ENCODE results near the gene CDKAL1. TPM values are rescaled to one million over a fixed set of nuclear protein-coding genes. Genes with fewer than 3 reads are reported as not detected.
"Not testable (repeated sequence)": the region's sequence is repeated elsewhere in the genome, so short reads cannot be mapped to it uniquely, and the experiment has no call there.

Gene CDKAL1
- total and polyA plus RNA-seq, 10 donors, result 4.8 to 26.9 (median 20.1) TPM

DNA sequence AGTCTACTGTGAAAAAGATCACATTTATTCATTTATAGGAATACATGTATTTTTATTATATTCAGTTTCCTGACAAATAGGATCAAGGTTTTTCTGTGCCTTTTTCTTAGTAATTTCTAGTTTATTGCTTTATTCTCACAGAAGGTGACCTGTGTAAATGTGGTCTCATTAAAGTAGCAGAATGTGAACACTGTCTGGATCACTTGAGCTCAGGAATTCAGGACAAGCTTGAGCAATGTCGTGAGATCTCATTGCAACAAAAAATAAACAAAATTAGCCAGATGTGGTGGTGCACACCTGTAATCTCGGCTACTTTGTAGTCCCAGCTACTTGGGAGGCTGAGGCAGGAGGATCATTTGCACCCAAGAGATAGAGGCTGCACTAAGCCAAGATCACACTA, 516.7 kb downstream of the CDKAL1 start:
- no peaks in the 10 kb centered on the region for H3K36me3 ChIP-seq
- TF ChIP-seq, protein P1, sequence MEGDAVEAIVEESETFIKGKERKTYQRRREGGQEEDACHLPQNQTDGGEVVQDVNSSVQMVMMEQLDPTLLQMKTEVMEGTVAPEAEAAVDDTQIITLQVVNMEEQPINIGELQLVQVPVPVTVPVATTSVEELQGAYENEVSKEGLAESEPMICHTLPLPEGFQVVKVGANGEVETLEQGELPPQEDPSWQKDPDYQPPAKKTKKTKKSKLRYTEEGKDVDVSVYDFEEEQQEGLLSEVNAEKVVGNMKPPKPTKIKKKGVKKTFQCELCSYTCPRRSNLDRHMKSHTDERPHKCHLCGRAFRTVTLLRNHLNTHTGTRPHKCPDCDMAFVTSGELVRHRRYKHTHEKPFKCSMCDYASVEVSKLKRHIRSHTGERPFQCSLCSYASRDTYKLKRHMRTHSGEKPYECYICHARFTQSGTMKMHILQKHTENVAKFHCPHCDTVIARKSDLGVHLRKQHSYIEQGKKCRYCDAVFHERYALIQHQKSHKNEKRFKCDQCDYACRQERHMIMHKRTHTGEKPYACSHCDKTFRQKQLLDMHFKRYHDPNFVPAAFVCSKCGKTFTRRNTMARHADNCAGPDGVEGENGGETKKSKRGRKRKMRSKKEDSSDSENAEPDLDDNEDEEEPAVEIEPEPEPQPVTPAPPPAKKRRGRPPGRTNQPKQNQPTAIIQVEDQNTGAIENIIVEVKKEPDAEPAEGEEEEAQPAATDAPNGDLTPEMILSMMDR (IDR thresholded peaks at IDR 0.05 in 8 of 11, conservative IDR thresholded peaks at IDR 0.05 in 3 of 11), result no peak

GRCh38 chr6:21051777-21052176, 517.5 kb downstream of the CDKAL1 start:
- Histone ChIP-seq H3K27ac (no peak overlapping the region), H3K27me3 (replicated peaks in 1 of 7) (no peaks in the 10 kb centered on the region), H3K4me1 (no peaks in the 10 kb centered on the region), H3K4me3 (no peak overlapping the region), H3K36me3 (no peaks in the 10 kb centered on the region), H3K9me3 (peaks cover 0 to 14% (median 10%) of the 10 kb centered on the region in 8 donors)
- TF ChIP-seq, protein P1 (IDR thresholded peaks at IDR 0.05 in 8 of 11, conservative IDR thresholded peaks at IDR 0.05 in 3 of 11), result no peak
- TF ChIP-seq POLR2A (IDR thresholded peaks at IDR 0.05), result no peak
- no peak for TF ChIP-seq POLR2AphosphoS5 (IDR thresholded peaks at IDR 0.05)
- no peak for DNase-seq
- intact Hi-C loops (cut with DNase I; ENCODE audit: low total_unique reads), result no loop called here

More for the DNA sequence above, 516.7 kb downstream of the CDKAL1 start:
- no peak for DNase-seq
- Histone ChIP-seq H3K27ac (no peak overlapping the region), H3K9me3 (peaks cover 0 to 9% (median 6%) of the 10 kb centered on the region in 8 donors), H3K27me3 (replicated peaks in 1 of 7) (no peaks in the 10 kb centered on the region), H3K4me3 (no peak overlapping the region), H3K4me1 (no peaks in the 10 kb centered on the region)
- intact Hi-C loops (cut with DNase I; ENCODE audit: low total_unique reads), result no loop called here
- WGBS, 5 donors, result 89 to 100% (median 92%) methylated on average over 2 of the region's 2 CpGs

- peaks cover 0 to 4% (median 0%) of the 10 kb centered on the region in 6 donors for H3K36me3 ChIP-seq
- H3K4me1 ChIP-seq, result no peaks in the 10 kb centered on the region
- no peak overlapping the region for H3K27ac ChIP-seq
- intact Hi-C loops (cut with DNase I; ENCODE audit: low total_unique reads), result no loop called here
- TF ChIP-seq POLR2AphosphoS5 (IDR thresholded peaks at IDR 0.05) (no peak), POLR2A (IDR thresholded peaks at IDR 0.05) (no peak)
- TF ChIP-seq, protein P1 (IDR thresholded peaks at IDR 0.05 in 8 of 11, conservative IDR thresholded peaks at IDR 0.05 in 3 of 11), result no peak
- DNase-seq, result no peak
- WGBS, 5 donors, result 87 to 98% (median 98%) methylated on average over 4 of the region's 4 CpGs
- H3K4me3 ChIP-seq, result no peak overlapping the region
- H3K27me3 ChIP-seq (replicated peaks in 1 of 7), result no peaks in the 10 kb centered on the region
- peaks cover 0 to 32% (median 28%) of the 10 kb centered on the region in 8 donors for H3K9me3 ChIP-seq
Measured at GRCh38 chr6:21053612-21054011, 519.4 kb downstream of the CDKAL1 start.

- H3K9me3 ChIP-seq, result peaks cover 6 to 51% (median 47%) of the 10 kb centered on the region in 8 donors
- intact Hi-C loops (cut with DNase I; ENCODE audit: low total_unique reads); H3K4me1 ChIP-seq; H3K27me3 ChIP-seq (replicated peaks in 1 of 7); H3K27ac ChIP-seq; DNase-seq; H3K4me3 ChIP-seq: not testable (repeated sequence)
- peaks cover 0 to 14% (median 0%) of the 10 kb centered on the region in 6 donors for H3K36me3 ChIP-seq
- WGBS, 5 donors, result 93 to 100% (median 97%) methylated on average over 2 of the region's 2 CpGs
Measured at GRCh38 chr6:21055480-21055879, 521.2 kb downstream of the CDKAL1 start.

DNA sequence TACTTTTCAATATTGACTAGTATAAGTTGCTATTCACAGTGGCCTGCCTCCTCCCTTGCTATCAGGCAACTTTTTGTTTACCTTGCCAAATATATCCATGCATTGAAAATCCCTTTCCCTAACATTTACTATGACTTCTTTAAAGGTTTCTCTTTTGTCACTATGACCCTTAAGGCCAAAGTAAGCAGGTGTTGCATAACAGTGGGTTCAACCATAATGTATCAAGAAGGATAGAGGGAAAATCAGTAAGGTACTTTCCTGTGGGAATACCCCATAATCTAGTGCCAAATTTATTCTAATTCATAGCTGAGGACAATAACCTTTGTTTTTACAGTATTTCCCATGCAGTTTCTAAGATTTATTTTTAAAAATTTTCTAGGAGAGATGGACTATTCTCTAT, 527.6 kb downstream of the CDKAL1 start:
- H3K9me3 ChIP-seq, result peaks cover 6 to 38% (median 35%) of the 10 kb centered on the region in 8 donors
- H3K4me3 ChIP-seq, result no peak overlapping the region
- TF ChIP-seq, protein P1 (IDR thresholded peaks at IDR 0.05 in 8 of 11, conservative IDR thresholded peaks at IDR 0.05 in 3 of 11), result no peak
- TF ChIP-seq POLR2A (IDR thresholded peaks at IDR 0.05), result no peak
- TF ChIP-seq POLR2AphosphoS5 (IDR thresholded peaks at IDR 0.05), result no peak
- no peak for DNase-seq
- no peaks in the 10 kb centered on the region for H3K4me1 ChIP-seq
- H3K36me3 ChIP-seq, result peaks cover 0 to 22% (median 2%) of the 10 kb centered on the region in 6 donors
- H3K27me3 ChIP-seq (replicated peaks in 1 of 7), result no peaks in the 10 kb centered on the region
- intact Hi-C loops (cut with DNase I; ENCODE audit: low total_unique reads), result no loop called here
- no peak overlapping the region for H3K27ac ChIP-seq

Data from spleen (tissue), 11 donors.